Endometrium (tissue), 2 donors: ENCODE results near the gene OR10V1.
"Not testable (repeated sequence)": the region's sequence is repeated elsewhere in the genome, so short reads cannot be mapped to it uniquely, and the experiment has no call there.

ENCODE experiments used
- FAIRE-seq: peaks from 2 replicates; lab custom pipeline; 2012; peaks lifted over from hg19 to GRCh38; lab: Jason Lieb, UNC
- donor health status: control.
- donor health status: control.

The OR10V1 gene

DNA sequence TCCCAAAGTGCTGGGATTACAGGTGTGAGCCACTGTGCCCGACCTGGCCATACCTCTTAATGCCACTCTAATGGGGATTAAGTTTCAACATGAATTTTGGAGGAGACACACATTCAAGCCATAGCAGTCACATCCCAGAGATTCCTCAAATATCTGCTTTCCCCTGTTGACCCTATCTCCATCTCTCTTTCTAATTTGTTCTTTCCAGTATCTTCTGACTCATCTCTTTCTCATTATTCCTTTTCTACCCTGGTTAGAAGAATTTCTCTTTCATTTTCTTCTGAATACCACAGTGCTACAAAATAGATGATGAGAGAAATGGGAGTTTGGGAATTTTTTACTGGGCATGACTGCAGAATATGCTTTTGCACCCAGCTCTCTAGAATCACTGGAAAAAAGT, 5.1 kb downstream of the OR10V1 start:
- FAIRE-seq, result no peak

DNA sequence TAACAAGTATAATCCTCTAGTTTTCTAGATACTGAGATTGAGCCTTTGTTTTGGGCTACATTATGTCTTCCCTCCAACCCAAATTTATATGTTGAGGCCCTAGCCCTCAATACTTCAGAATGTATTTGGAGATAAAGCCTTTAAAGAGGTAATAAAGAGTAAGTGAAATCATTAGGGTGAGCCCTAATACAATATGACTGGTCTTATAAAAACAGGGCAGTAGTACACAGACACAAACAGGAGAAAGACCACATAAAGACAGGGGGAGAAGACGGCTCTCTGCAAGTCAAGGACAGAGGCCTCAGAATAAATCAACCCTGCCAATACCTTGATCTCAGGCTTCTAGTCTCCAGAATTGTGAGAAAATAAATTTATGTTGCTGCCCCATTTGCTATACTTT, 6.3 kb downstream of the OR10V1 start:
- FAIRE-seq, result no peak

DNA sequence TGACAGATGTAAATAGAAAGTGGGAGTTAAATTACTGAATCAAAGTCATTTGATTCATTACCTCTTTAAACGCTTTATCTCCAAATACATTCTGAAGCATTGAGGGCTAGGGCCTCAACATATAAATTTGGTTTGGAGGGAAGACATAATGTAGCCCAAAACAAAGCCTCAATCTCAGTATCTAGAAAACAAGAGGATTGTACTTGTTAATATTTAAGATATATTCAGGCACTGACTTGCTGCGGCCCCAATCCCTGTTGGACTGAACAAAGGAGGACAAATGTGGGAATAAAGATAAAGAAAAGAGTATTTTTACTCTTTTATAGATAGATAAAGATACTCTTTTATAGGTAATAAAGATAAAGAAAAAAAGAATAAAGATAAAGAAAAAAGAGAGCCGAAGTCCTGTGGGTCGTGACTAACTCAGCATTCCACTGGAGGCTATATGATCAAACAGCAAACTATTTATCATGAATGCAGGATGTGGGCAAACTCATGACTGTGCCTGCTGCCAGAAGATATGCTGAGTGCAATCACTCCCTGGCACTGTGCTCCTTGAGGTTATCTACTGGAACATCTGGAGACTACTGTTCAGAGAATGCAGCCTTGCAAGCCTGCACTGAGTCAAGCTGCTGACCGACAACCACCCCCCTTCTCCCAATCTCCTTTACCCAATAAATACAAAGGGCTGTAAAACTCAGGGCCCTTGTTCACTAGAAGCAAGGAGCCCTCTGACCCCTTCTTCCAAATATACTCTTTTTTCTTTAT, 6.9 kb downstream of the OR10V1 start:
- FAIRE-seq, result no peak

DNA sequence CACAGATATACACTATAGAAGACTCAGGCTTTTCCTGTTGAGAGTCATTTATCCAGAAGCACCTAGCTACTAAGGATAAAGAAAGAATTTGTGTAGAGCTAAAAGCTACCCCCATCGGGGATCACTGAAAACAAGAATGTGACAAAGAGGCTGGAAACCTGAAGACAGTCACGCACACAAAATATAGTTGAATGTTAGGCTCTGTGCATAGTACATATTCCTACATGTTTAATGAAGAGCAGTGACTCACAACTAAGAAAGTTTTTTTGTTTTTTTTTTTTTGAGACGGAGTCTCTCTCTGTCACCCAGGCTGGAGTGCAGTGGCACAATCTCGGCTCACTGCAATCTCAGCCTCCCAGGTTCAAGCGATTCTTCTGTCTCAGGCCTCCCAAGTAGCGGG, 8.4 kb downstream of the OR10V1 start:
- no peak for FAIRE-seq

DNA sequence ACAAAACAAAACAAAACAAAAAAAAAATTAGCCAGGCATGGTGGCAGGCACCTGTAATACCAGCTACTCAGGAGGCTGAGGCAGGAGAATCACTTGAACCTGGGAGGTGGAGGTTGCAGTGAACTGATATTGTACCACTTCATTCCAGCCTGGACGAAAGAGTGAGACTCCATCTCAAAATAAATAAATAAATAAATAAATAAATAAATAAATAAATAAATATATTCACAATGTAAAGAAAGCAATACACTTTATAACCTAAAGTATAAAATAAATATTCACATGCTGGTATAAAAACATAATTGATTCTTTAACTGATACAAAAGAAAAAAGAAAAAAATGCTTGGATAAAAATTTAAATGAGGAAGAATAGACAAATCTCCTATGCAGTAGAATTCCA, 10.1 kb downstream of the OR10V1 start:
- not testable (repeated sequence) for FAIRE-seq

DNA sequence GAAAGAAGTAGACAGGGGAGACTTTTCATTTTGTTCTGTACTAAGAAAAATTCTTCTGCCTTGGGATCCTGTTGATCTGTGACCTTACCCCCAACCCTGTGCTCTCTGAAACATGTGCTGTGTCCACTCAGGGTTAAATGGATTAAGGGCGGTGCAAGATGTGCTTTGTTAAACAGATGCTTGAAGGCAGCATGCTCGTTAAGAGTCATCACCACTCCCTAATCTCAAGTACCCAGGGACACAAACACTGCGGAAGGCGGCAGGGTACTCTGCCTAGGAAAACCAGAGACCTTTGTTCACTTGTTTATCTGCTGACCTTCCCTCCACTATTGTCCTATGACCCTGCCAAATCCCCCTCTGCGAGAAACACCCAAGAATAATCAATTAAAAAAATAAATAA, 13.5 kb downstream of the OR10V1 start:
- FAIRE-seq, result not testable (repeated sequence)

DNA sequence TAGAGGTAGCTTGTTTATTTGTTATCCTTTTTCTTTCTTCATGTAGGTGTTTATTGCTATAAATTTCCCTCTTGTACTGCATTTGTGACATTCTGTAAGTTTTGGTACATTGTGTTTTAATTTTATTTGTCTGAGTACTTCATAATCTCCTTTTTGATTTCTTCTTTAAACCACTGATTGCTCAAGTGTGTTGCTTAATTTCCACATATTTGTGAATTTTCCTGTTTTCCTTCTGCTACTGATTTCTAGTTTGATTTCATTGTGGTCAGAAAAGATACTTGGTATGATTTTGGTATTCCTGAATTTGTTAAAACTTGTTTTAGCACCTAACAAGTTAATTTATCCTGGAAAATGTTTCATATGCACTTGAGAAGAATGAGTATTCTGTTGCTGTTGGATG, 15.1 kb downstream of the OR10V1 start:
- FAIRE-seq, result no peak

DNA sequence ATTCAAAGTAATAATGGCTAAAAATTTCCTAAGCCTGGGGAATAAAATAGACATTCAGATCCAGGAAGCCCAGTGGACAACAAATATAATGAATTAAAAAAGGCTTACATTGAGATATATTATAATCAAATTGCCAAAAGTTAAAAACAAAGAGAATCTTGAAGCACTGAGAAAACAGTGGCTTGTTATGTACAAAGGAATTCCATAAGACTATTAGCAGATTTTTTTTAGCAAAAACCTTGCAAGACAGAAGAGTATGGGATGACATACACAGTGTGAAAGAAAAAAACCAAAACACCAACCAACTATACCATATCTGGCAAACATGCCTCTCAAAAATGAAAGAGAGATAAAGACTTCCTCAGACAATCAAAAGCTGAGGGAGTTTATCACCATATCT, 20.7 kb downstream of the OR10V1 start:
- no peak for FAIRE-seq

DNA sequence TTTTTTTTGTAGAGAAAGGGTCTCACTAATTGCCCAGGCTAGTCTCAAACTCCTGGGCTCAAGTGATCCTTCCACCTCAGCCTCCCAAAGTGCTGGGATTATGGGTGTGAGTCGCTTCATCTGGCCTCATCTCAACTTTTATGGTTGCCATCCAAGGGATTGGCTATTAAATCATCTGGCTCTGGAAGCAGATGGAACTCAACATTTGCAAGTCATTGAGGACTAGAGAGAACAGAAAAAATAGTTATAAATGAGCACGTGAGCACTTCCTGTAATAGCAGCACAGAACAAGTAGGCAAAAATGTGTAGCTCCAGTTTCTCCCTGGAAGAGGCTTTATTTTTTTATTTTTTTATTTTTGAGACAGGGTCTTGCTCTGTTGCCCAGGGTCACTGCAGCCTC, 22.5 kb downstream of the OR10V1 start:
- FAIRE-seq, result no peak

DNA sequence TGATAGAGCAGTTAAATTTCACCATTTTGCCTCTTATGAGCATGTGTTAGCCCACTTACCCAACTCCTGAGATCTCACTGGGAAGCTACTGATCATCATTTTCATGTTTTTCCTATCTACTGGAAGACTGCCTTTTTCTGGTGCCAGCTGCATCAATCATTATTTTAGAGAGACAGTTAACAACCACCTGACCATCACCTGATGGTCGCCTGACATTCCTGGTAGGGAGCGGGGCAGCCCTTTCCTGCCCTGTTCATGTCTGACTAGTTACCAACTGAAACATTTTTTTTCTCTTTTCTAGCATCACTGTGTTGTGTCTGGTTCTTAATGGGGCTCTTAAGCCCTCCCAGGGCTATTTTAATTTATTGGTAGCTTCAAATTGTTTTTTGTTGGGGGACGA, 24.6 kb downstream of the OR10V1 start:
- no peak for FAIRE-seq

DNA sequence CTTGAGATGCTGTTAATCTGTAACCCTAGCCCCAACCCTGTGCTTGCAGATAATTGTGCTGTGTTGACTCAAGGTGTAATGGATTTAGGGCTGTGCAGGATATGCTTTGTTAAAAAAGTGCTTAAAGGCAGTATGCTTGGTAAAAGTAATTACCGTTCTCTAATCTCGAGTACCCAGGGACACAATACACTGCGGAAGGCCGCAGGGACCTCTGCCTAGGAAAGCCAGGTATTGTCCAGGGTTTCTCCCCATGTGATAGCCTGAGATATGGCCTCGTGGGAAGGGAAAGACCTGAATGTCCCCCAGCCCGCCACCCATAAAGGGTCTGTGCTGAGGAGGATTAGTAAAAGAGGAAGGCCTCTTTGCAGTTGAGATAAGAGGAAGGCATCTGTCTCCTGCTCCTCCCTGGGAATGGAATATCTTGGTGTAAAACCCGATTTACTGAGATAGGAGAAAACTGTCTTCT, 32.4 kb downstream of the OR10V1 start:
- not testable (repeated sequence) for FAIRE-seq

DNA sequence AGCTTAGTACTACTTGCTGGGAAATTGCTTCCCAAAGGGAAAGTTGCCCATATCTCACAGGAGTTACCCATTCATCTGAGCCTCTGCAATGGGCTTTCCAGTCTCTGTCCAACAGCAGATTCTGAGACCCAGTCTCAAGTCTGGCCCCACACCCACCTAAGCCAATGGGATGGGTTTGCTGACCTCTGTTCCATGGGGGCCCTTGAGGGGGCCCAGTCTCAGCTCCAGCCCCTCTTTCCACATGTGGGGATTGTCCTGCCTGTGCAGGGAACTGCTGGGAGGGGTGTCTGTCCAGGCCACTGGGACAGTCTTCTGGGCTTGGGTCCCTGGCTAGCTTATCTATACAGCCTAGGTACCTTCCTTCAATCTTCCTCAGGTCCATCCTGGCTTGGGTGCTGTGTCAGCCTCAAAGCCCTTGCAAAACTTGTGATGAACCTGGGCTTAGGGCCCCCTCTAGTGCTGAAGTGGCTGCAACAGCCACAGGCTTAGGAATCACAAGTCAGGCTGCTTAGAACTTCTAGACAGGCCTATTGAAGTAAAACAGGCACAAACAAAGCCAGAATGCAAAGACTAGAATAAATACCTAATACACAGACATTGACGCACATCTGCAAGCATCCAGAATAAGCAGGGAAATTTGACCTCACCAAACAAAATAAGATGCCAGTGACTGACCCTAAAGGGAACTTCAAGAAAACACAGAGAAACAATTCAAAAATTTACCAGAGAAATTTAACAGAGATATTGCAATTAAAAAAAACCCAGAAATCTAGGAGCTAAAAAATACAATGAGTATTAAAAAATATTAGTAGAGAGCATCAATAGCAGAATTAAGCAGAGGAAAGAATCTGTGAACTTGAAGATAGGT, 33.1 kb downstream of the OR10V1 start:
- FAIRE-seq, result no peak

DNA sequence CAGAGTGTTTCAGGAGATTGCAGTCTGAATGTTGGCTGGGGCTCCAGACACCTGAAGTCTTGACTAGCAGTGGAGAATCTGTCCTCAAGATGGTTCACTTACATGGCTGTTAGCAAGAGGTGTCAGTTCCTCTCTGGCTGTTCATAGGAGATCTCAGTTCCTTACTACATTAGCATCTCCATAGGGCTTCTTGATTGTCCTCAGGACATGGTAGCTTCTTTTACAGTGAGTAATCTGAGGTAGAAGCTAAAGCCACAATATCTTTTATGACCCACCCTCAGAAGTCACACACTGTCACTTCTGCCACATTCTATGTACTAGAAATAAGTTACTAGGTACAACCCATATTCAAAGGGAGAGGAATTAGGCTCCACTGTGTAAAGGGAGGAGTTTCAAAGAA, 34.3 kb downstream of the OR10V1 start:
- FAIRE-seq, result no peak

DNA sequence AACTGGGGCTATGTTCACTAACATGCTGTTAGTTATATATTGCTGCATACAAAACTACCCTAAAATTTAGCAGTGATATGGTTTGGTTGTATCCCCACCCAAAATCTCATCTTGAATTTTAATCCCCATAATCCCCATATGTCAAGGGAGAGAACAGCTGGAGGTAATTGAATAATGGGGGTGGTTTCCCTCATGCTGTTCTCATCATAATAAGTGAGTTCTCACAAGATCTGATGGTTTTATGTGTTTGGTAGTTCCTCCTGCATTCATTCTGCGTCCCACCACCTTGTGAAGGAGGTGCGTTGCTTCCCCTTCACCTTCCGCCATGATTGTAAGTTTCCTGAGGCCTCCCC, 34.9 kb downstream of the OR10V1 start:
- FAIRE-seq, result no peak

DNA sequence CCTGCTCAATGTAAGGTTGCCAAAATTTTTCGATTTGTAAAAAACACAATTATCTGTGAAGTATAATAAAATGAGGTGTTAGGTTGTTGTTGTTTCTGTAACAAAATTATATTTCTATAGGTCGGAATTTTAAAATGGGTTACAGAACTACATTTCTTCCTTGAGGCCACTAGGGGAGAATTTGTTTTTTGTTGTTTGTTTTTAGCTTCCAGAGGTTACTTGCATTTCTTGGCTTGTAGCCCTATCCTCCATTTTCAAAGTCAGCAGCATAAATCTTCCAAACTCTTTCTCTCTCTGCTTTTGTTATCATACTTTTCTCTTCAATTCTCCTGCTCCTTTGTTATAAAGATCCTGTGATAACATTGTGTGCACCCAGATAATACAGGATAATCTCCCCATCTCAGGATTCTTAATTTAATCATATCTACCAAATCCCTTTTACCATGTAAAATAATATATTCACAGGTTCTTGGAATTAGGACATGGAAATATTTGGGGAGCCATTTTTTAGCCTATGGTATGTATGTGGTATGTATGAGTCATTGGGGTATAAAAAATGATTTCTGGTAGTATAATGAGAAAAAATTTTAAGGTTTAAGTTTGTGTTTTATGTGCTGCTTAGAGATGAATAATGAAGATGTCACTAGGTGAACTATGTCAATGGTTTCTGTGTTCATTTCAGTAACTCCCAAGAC, 35.4 kb downstream of the OR10V1 start:
- FAIRE-seq, result no peak

DNA sequence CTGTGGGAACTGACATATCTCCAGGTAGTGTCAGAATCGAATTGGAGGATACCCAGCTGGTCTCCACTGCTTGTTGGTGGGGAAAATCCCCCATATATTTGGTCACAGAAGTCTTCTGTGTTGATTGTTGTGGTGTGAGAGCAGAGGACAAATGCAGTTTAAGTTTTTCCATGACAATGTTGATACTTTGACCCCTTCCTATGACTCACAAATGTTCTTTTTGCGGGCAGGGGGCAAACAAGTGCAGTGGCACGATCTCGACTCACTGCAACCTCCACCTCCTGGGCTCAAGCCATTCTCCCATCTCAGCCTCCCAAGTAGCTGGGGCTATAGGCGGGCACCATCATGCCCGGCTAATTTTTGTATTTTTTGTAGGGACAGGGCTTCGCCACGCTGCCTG, 37.4 kb downstream of the OR10V1 start:
- FAIRE-seq, result no peak

DNA sequence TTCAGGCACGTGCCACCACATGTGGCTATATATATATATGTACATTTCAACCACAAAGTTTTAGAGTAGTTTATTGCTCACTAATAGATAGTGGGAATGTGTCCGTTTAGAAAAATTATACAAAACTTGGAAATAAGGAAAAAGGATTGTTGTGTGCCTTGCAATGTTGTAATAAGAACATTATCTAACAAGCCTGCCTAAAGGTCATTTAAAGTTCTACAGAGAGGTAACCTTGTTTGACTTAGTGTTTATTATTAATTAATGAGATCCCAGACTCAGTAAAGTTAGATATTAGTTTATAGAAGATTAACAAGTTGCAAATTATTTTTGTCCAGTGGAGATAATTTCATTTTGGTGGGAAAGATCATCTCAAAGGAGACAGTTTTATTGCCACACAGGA, 39.4 kb downstream of the OR10V1 start:
- FAIRE-seq, result no peak

DNA sequence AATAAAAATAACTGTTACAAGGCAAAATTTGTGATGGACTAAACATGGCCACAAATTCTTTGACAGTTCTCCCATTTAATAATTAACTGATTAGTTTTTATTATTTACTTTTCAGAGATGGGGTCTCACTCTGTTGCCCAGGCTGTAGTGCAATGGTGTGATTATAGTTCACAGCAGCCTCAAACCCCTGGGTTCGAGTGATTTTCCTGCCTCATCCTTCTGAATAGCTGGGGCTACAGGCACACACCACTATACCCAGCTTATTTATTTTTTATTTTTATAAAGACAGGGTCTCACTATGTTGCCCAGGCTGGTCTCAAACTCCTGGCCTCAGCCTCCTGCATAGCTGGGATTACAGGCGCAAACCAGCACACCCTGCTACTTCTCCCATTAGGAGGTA, 40.4 kb downstream of the OR10V1 start:
- FAIRE-seq, result no peak

DNA sequence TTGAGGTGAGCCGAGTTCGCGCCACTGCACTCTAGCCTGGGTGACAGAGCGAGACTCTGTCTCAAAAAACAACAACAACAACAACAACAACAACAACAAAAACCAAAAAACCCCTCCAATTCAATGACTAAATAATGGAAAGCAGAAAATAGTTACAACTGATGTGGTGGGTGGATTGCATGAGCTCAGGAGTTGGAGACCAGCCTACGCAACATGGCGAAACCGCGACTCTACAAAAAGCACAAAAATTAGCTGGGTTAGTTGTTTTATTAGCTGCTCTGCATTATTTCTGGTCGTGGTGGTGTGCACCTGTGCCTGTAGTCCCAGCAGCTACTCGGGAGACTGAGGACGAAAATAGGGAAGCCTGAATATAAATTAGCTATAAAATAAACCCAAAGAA, 42.2 kb downstream of the OR10V1 start:
- FAIRE-seq, result no peak

DNA sequence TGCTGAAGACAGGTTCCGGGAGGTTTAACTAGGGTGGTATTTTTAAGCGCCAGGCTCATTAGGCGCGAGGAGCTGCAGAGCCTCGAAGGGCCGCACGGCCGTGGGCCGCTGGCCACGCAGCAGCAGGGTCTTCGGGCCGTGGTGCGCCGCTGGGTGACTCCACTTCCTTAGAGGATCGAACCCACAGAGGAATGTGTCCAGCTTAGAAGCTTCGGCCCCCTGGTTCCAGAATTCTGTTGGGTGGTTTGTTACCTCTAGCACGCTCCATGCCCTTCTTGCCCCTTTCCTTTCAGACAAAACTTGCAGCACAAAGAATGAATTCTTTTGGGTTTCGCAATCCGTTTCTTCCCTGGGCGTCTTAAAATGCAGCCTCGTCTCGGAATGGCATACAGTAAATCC, 44.0 kb downstream of the OR10V1 start:
- FAIRE-seq, result no peak

DNA sequence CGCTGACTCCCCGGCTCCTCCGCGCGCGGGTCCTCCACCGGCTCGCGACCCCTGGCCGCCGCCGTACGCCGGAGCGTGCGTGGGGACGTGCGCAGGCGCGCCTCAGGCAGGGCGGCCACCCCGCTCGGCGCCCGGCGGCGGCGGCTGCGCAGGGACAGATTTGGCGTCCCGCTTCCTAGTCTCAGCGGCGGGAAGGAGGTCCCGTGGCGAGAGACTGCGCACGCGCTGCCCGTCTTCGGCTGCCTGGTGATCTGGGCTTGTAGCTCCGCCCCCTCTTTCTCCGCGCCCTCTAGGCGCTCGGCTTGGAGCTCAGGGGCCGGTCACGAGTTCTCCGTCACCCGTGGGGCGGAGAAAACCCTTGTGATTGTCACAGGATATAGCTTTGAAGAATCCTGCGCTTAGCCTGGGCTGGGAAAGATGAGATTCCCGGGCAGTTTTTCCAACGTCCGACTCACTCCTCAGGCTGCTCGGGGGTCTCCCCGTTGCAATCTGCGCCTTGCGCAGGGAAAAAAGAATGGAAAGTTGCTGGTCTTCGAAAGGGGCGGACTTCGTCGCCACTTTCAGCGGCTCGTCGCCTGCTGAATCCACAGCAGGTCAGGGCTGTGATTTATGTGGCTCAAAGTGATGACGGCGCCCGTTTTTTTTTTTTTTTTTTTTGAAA, 44.6 kb downstream of the OR10V1 start, which contains the start of gene PATL1:
Gene PATL1 (minus strand): TSS at position 88 of the 661 bp plus-strand sequence. CDS start 142 bp downstream, outside the sequence.
- FAIRE-seq, result peak; percentile 83
